Spinal cord (tissue), 10 donors: Measurements from ENCODE around the gene PRRC2C. TPM values are rescaled to one million over a fixed set of nuclear protein-coding genes. Genes with fewer than 3 reads are reported as not detected.
"Not testable (repeated sequence)": the region's sequence is repeated elsewhere in the genome, so short reads cannot be mapped to it uniquely, and the experiment has no call there.

Experiments used
- DNase-seq, 6 donors: peaks; one replicate each; pipeline versions ENCODE4 v3.0.0 to v3.0.0-alpha.2; 2013 to 2015; ENCODE audit warnings: low spot score in 6 of 6, low read depth in 4 of 6
- H3K27ac ChIP-seq: one replicate; pipeline ENCODE4 v1.5.1; 2013; ENCODE audit warnings: low read depth, low read length, control low read depth
- H3K27me3 ChIP-seq: one replicate; pipeline ENCODE4 v1.6.1; 2013; ENCODE audit warnings: low read length; ENCODE audit not compliant: control insufficient read depth, insufficient read depth
- H3K36me3 ChIP-seq: one replicate; pipeline ENCODE4 v1.6.1; 2013; ENCODE audit warnings: low read length; ENCODE audit not compliant: control insufficient read depth, insufficient read depth
- H3K4me1 ChIP-seq: one replicate; pipeline ENCODE4 v1.6.1; 2013; ENCODE audit warnings: low read length; ENCODE audit not compliant: control insufficient read depth, insufficient read depth
- H3K4me3 ChIP-seq: one replicate; pipeline ENCODE4 v1.5.1; 2013; ENCODE audit warnings: low read depth, low read length, control low read depth
- H3K9me3 ChIP-seq: one replicate; pipeline ENCODE4 v1.6.1; 2013; ENCODE audit warnings: low read length; ENCODE audit not compliant: control insufficient read depth, insufficient read depth
- WGBS: methylation state at CpG from one replicate; pipeline ENCODE4 v1.1.5; 2013; ENCODE audit warnings: missing lambda C conversion rate; ENCODE audit not compliant: insufficient coverage; 5-methylcytosine and 5-hydroxymethylcytosine counted together
- polyA plus RNA-seq, 2 donors: library from polyadenylated mRNA; unstranded; fragments of 120-200 nt; gene quantifications; one replicate each; pipeline ENCODE4 v1.2.1, GENCODE V29; 2013; ENCODE audit not compliant: insufficient read length in 2 of 2
- total RNA-seq, 2 donors: library from RNA; depleted of rRNA in 1 of 2; stranded (reverse); fragments of 120-200 nt in 1 of 2; fragments of >200 nt in 1 of 2; gene quantifications; one replicate each; pipeline versions ENCODE4 v1.2.3 to v1.2.4, GENCODE V29; 2013 to 2014
- donor health status: healthy.

PRRC2C gene
- total and polyA plus RNA-seq, 4 donors: 64.5 to 91.4 (median 77.6) TPM

DNA sequence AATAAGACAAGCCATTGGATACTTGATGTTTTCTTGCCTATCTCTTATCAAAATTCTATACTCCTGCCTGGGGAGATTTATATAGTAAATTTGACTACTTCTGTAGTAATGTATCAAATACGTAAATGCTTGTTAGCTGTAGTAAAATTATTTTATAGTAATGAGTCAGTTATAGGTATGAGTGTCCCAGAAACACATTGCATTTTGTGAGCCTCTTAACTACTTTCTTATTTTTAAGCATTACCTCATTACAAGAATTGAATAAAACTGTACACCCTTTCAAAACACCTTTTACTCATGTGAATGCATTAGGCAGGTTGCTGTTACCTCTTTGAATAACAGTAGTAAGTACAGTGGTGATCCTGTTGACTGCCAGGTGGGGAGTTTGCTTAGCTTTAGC is 28.4 kb downstream of the PRRC2C start:
- peaks cover 7% of the 10 kb centered on the region for H3K36me3 ChIP-seq
- no peak for DNase-seq
- peaks cover 3% of the 10 kb centered on the region for H3K4me1 ChIP-seq
- H3K4me3 ChIP-seq: no peak overlapping the region
- WGBS: no CpG with 5 or more reads among the region's 1 CpG
- no peak overlapping the region for H3K27ac ChIP-seq
- no peaks in the 10 kb centered on the region for H3K9me3 ChIP-seq
- no peaks in the 10 kb centered on the region for H3K27me3 ChIP-seq

DNA sequence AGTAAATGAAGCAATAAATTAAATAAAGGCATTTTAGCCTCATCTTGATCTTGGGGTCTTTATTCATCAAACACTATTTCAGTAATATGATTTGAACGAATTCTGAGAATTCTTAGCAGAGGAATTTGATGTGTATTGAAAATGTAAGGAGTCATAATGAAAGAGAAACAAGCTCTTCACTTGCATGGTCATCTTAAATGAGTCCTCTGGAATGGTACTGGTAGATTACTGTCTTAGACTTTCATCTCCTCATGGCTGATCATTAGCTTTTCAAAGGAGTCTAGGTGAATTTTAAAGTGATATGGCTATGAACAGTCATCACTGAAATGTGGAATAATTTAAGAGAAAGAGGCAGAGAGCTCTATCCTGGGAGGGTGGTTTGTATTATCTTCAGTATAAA is 30.0 kb downstream of the PRRC2C start:
- no CpG with 5 or more reads among the region's 1 CpG for WGBS
- Histone ChIP-seq H3K4me3 (no peak overlapping the region), H3K9me3 (no peaks in the 10 kb centered on the region), H3K36me3 (peaks cover 12% of the 10 kb centered on the region), H3K4me1 (no peaks in the 10 kb centered on the region), H3K27me3 (no peaks in the 10 kb centered on the region), H3K27ac (no peak overlapping the region)
- DNase-seq: no peak

DNA sequence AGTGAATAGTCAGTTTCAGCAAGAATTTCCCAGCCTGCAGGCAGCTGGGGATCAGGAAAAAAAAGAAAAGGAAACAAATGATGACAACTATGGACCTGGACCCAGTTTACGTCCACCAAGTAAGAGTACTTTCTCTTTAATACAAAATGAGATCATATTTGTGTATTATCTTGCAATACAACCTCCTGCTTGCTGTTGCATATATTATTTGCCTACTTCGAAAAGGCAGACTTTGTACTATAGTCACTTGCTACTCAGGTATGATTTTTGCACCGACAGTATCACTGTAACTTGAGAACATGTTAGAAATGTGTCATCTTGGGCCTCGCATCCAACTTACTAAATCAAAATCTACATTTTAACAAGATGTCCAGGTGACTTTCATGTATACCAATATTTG is 30.4 kb downstream of the PRRC2C start:
- Histone ChIP-seq H3K27me3 (no peaks in the 10 kb centered on the region), H3K4me3 (no peak overlapping the region), H3K27ac (no peak overlapping the region), H3K9me3 (no peaks in the 10 kb centered on the region), H3K4me1 (no peaks in the 10 kb centered on the region), H3K36me3 (peaks cover 12% of the 10 kb centered on the region)
- no CpG with 5 or more reads among the region's 4 CpGs for WGBS
- DNase-seq: no peak

DNA sequence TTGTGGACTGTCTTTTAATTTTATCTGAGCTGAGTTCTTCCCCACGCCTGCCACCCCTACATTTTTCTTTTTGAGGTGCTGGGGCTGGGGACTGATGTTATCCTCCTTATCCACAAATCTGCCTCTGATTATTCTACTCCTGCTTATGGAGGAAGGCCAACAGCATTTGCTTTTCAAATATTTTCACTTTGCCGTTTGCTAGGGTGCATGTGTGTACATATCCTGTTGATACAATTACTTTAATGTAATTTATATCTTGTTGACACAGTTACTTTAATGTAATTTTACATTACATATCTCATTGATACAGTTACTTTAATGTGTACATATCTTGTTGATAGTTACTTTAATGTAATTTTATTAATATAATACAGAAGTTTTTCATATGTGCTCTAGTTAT is 36.2 kb downstream of the PRRC2C start:
- Histone ChIP-seq H3K27me3 (no peaks in the 10 kb centered on the region), H3K9me3 (no peaks in the 10 kb centered on the region), H3K4me1 (no peaks in the 10 kb centered on the region), H3K27ac (no peak overlapping the region), H3K36me3 (peaks cover 26% of the 10 kb centered on the region), H3K4me3 (no peak overlapping the region)
- DNase-seq: no peak
- WGBS: no CpG with 5 or more reads among the region's 2 CpGs

DNA sequence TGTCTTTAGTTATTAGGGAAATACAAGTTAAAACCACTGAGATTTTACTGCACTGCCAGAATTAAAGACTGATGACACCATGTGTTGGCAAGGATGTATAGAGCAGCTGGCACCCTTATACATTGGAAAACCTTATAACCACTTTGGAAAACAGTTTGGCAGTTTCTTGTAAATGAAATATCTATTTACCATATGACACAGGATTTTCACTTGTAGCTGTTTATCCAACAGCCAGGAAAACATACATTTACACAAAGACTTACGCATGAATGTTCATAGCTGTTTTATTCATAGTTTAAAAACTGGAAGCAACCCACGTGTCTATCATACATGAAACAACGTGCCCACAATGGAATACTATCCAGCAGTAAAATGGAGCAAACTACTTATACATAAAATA is 45.3 kb downstream of the PRRC2C start:
- no CpG with 5 or more reads among the region's 3 CpGs for WGBS
- Histone ChIP-seq H3K4me3 (no peak overlapping the region), H3K4me1 (no peaks in the 10 kb centered on the region), H3K9me3 (no peaks in the 10 kb centered on the region), H3K36me3 (peaks cover 35% of the 10 kb centered on the region), H3K27ac (no peak overlapping the region), H3K27me3 (no peaks in the 10 kb centered on the region)
- peak in 1 of 6 donors; percentile 58 for DNase-seq

DNA sequence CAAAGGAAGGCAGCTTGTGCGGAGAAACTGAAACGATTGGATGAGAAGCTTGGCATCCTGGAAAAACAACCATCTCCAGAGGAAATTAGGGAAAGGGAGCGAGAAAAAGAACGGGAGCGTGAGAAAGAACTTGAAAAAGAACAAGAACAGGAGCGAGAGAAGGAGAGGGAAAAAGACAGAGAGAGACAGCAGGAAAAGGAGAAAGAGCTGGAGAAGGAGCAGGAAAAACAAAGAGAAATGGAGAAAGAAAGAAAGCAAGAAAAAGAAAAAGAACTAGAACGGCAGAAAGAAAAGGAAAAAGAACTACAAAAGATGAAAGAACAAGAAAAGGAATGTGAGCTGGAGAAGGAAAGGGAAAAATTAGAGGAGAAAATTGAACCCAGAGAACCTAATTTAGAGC is 47.2 kb downstream of the PRRC2C start:
- WGBS: 94% methylated on average over 7 of the region's 7 CpGs
- Histone ChIP-seq H3K9me3 (no peaks in the 10 kb centered on the region), H3K4me1 (no peaks in the 10 kb centered on the region), H3K27me3 (no peaks in the 10 kb centered on the region), H3K36me3 (peaks cover 28% of the 10 kb centered on the region), H3K4me3 (no peak overlapping the region), H3K27ac (no peak overlapping the region)
- no peak for DNase-seq

DNA sequence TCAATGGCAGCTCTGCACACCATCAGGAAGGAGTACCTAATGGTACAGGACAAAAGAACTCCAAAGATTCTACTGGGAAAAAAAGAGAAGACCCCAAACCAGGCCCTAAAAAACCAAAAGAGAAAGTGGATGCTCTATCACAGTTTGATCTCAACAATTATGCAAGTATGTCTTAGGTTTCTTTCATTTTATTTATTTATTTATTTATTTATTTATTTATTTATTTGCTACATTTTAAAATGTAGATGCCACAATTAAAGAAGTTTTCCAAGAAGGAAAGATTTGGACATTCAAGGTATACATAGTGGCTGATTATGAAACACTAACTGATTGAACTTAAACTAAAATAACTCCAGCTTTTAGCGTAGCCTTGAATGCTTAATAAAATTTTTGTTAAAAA is 60.2 kb downstream of the PRRC2C start:
- Histone ChIP-seq H3K27me3 (no peaks in the 10 kb centered on the region), H3K4me3 (no peak overlapping the region), H3K36me3 (peaks cover 47% of the 10 kb centered on the region), H3K27ac (no peak overlapping the region), H3K4me1 (no peaks in the 10 kb centered on the region), H3K9me3 (no peaks in the 10 kb centered on the region)
- WGBS: no CpG with 5 or more reads among the region's 1 CpG
- DNase-seq: no peak

DNA sequence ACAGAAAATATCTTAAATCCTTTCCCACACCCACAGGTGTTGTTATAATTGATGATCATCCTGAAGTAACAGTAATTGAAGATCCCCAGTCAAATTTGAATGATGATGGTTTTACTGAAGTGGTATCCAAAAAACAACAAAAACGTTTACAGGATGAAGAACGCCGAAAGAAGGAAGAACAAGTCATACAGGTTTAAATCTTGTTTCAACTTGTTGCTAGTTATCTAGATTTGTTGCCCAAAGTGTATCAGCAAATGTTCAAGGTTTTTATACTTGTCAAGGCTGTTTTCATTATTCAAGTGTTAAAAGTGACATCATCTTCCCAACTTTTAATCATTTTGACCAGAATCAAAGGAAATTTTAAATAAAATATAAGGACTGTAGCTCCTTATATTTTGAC is 64.7 kb downstream of the PRRC2C start:
- Histone ChIP-seq H3K4me1 (no peaks in the 10 kb centered on the region), H3K4me3 (no peak overlapping the region), H3K27ac (no peak overlapping the region), H3K27me3 (no peaks in the 10 kb centered on the region), H3K36me3 (peaks cover 25% of the 10 kb centered on the region), H3K9me3 (no peaks in the 10 kb centered on the region)
- DNase-seq: no peak
- WGBS: 94% methylated on average over 3 of the region's 3 CpGs

DNA sequence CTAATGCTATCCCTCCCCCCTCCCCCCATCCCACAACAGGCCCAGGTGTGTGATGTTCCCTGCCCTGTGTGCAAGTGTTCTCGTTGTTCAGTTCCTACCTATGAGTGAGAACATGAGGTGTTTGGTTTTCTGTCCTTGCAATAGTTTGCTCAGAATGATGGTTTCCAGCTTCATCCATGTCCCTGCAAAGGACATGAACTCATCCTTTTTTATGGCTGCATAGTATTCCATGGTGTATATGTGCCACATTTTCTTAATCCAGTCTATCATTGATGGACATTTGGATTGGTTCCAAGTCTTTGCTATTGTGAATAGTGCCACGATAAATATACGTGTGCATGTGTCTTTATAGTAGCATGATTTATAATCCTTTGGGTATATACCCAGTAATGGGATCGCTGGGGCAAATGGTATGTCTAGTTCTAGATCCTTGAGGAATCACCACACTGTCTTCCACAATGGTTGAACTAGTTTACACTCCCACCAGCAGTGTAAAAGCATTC is 65.3 kb downstream of the PRRC2C start:
- not testable (repeated sequence) for H3K4me1 ChIP-seq, H3K4me3 ChIP-seq, H3K27ac ChIP-seq, H3K9me3 ChIP-seq, DNase-seq, H3K27me3 ChIP-seq
- no CpG with 5 or more reads among the region's 4 CpGs for WGBS
- H3K36me3 ChIP-seq: peaks cover 28% of the 10 kb centered on the region

DNA sequence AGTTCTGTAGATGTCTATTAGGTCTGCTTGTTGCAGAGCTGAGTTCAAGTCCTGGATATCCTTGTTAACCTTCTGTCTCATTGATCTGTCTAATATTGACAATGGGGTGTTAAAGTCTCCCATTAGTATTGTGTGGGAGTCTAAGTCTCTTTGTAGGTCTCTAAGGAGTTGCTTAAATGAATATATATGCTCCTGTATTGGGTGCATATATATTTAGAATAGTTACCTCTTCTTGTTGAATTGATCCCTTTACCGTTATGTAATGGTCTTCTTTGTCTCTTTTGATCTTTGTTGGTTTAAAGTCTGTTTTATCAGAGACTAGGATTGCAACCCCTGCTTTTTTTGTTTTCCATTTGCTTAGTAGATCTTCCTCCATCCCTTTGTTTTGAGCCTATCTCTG is 68.6 kb downstream of the PRRC2C start:
- no CpG with 5 or more reads among the region's 1 CpG for WGBS
- H3K36me3 ChIP-seq: peaks cover 32% of the 10 kb centered on the region
- not testable (repeated sequence) for H3K9me3 ChIP-seq, H3K4me1 ChIP-seq, H3K27ac ChIP-seq, H3K27me3 ChIP-seq, H3K4me3 ChIP-seq
- peak in 1 of 6 donors; percentile 44 for DNase-seq
